ENCODE results near the gene DAGLA.

- TF ChIP-seq EZH2phosphoT487 (IDR thresholded peaks at IDR 0.05; ENCODE audit: insufficient read depth, low read depth) (no peak), EZH2 (IDR thresholded peaks at IDR 0.05; ENCODE audit: insufficient read depth, poor library complexity, severe bottlenecking) (no peak)
These were observed 70.6 kb downstream of the DAGLA start for GRCh38 chr11:61750631-61751273.

All from GM23248 (cell line).